GM21526 (cell line): ENCODE data around the gene RNF128.

ENCODE experiments used
- ATAC-seq: cut with Tn5 transposase; IDR thresholded peaks from one replicate; pipeline ENCODE4 v1.9.1; 2021; ENCODE audit warnings: moderate library complexity; ENCODE audit not compliant: unreplicated experiment, low FRiP score

Gene RNF128, protein sequence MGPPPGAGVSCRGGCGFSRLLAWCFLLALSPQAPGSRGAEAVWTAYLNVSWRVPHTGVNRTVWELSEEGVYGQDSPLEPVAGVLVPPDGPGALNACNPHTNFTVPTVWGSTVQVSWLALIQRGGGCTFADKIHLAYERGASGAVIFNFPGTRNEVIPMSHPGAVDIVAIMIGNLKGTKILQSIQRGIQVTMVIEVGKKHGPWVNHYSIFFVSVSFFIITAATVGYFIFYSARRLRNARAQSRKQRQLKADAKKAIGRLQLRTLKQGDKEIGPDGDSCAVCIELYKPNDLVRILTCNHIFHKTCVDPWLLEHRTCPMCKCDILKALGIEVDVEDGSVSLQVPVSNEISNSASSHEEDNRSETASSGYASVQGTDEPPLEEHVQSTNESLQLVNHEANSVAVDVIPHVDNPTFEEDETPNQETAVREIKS

DNA sequence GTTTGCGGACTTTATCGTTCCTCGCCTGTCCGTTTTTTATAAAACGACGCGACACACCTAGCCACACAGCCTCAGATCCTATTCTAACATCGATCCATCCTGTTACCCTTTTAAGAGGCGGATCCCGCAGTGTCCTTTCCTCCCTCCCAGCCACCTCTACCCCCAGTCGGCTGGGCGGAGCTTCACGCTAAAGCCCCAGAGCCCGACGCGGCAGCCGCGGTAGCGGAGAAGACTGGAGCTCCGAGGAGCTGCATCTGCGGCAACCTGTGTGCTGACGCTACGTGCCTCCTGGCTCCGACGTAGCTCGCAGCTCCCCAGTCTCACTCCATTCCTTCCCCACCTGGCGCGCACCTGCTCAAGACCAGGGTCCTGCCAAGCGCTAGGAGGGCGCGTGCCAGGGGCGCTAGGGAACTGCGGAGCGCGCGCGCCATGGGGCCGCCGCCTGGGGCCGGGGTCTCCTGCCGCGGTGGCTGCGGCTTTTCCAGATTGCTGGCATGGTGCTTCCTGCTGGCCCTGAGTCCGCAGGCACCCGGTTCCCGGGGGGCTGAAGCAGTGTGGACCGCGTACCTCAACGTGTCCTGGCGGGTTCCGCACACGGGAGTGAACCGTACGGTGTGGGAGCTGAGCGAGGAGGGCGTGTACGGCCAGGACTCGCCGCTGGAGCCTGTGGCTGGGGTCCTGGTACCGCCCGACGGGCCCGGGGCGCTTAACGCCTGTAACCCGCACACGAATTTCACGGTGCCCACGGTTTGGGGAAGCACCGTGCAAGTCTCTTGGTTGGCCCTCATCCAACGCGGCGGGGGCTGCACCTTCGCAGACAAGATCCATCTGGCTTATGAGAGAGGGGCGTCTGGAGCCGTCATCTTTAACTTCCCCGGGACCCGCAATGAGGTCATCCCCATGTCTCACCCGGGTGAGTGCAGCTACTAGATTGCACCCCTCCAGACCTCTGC, at the start of gene RNF128:
Gene RNF128, plus strand, starts transcription at position 217 of the 953 bp plus-strand sequence. Its CDS starts 213 bp downstream, at position 430.
- ATAC-seq = no peak

DNA sequence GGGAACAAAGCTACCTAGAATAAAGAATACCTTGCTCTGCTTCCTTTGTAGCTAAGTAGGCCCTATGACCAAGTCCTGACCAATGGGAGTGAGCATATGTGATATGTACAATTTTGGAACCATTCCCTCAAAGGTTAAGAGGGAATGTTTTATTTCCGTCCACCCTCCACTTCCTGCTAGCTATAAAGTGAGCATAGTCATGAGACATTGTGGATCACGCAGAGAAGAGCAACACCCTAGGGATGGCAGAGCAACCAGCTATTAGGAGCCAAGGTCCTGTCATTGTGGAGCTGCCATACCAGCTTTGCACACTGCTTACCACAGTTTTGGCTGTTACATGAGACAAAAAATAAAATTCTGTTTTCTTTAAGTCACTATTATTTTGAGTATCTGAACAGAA, 45.8 kb upstream of the RNF128 start:
- no peak for ATAC-seq

DNA sequence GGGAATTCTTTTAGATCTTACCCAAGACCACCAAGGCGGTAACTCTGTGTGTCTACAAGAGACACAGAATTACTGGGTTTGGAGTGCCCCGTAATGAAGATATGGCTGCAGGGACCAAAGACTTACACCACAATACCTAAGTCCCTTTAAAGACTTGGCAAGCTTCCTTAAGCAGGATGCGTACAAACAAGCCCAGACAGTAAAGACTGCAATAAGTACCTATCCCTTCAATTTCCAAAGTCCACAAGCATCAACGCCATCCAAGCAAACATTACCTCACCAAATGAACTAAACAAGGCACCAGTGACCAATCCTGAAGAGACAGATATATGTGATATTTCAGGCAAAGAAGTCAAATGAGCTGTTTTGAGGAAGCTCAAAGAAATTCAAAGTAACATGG, 42.3 kb upstream of the RNF128 start:
- ATAC-seq = no peak

DNA sequence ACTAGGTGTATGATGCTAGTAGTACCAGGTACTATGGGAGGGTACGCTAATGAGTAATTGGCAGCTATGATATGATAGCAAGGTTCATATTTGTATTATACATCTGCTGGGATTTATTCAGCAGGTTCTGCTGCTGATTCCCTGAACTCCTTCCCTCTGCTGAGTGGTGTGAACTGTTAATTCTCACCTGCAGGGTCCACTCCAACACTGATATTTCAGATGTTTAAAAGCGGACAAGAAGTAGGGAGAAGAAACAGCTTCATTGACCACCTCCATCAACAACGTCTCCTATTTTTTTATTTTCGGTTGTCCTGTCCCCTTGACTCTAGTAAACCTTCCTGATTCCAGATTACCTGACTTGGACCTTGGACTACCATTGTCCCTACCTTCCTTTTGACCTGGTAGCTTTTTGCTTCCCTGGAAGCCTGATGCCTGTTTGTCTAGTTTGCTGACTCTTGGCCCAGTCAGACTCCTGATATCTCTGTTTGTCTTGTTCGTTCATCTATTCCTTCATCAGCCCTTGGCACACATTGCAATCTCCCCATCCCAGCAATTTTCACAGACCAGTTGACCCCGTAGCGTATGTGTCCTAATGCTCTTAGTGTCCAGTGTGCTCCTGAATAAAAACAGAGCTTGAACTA, 34.0 kb upstream of the RNF128 start:
- no peak for ATAC-seq

DNA sequence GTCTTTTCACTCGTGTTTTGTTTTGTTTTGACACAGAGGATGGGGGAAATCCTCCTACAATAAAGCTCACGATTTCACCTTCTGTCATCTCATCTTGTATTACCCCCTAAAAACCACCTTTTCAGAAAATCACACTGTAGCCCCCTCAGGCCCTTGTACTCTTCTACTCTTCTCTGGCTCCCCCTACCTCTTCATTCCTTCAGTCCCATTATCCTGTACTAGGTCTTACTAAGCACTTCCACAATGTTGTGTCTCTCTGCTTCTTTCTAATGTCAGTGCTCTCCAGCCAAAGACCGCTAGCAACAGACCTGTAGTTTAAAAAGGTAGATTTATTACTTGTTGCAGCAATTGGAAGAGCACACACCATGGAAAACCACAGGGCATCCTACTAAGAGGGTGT, 30.0 kb upstream of the RNF128 start:
- no peak for ATAC-seq

DNA sequence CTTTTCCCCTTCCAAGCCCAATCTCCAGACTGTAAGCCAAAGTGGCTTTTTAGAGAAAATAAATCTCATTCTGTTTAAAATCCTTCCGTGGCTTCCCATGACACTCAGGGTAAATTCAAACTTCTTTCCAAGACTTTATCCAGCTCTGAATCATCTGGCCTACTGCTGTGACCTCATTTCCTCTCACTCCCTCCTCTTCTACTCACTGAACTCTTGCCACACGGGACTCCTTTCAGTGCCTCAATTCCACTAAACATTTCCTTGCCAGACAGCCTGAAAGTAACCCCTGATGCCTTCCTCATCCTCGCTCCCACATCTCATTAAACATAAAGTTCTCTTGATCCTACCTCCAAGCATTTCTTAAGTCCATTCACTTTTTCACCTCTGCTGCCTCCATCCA, 27.8 kb upstream of the RNF128 start:
- no peak for ATAC-seq

DNA sequence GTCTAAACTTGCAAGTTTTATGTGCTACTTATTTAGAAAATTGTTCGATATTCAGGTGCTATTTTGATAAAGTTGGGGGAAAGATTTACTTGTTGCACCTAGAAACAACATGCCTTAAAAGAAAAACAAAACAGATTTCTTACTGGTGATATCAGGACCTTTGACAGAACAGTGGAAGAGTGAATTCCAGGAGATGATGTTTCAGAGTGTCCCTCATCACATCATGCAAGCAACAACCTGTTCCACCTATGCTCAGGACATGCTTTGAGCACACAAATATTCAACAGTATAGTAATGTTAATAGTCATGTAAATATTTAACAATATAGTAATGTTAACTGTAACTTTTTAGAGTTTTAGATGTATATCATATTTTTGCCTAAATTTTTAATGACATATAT, 23.9 kb upstream of the RNF128 start:
- no peak for ATAC-seq

DNA sequence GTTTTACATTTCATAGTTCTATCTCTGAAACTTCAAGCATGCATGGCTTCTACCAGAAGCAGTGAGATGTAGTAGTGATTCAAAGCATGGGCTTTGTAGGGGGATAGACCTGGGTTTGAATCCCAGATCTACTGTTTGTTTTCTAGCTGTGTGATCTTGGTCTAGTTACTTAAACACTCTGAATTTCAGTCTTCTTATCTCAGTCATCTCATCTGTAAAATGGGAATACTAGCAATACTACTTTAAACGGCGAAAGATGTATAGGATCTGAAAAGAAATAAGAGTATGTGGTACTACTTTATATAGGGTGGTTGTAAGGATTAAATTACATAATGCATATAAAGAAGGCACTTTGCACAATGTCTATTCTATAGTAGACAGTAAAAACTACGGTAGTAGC, 20.0 kb upstream of the RNF128 start:
- ATAC-seq = no peak

DNA sequence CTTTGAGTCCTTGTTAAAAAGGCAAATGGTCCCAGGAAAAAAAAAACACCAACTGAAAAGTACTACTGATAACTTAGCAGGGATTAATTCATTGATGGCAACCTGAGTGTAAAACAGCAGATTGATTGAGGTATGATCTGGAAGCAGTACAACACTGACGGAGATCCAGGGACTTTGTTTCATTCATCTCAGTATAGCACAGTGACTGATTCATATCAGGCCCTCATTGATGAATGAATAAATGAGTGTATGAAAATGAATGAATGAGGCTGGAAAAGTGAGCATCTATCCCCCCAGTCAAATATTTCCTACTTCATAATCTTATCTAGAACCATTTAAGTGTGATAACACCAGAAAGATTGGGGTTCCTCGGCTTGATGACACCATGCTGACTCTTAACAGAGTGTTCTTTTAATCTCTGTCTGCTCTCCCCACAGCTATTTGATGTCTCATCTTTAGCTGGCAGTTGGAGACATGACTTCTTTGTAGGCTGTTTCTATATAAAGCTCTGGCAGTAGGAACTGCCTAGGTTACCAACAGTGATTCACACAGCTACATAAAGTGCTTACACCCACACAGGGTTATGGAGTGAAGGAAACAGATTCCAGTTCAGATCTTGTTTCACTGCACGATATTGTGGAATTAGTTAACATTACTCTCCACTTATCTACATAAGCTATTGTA, 18.6 kb upstream of the RNF128 start:
- ATAC-seq = no peak

DNA sequence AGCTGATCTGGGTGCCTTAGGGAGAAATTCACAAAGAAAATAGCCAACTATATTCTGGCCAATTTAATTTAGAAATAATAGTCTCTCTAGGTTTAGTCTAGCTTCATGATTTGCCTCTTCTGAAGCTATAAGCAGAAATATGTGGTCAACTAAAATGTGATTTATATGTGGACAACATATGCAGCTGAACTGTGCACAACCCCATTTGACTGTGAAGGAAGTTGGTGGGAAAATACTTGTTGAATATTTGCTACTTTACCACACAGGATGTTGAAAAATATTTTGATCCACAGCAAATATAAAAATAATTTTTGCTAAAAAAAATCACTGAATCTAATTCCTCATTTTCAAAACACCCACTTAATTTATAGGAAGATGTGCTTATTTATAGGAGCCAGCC, 15.7 kb upstream of the RNF128 start:
- ATAC-seq = no peak

DNA sequence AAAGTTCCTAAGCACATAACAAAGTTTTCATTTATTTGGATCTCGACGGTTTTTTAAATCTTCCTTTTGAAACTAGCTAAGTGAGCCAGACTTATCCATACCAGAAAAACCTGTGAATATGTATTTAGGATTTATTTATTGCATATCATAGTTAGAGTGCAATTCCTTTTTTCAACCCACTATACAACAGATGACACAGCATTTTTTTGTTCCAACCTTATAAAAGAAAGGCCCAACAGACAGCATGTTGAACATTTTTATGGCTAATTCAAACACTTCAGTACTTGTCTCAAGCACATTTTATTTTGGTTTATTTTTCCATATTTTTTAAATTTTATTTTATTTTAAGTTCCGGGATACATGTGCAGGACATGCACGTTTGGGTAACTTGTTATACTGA, 15.1 kb upstream of the RNF128 start:
- no peak for ATAC-seq

DNA sequence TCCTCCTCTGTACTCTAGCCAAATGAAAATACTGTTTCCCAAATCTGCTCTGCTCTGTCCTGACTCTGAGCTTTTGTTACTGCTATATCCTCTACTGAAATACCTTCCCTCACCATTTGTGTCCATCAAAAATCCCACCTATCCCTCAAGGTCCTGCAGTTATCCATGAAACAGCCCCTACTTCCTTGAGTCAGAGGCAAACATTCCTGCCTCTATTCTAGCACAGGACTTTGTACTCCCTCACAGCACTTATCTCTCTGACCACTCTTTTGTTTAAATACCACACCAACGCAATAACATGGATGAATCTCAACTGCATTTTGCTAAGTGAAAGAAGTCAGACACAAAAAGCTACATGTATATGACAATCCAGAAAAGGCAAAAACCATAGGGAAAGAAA, 10.5 kb upstream of the RNF128 start:
- ATAC-seq = no peak

DNA sequence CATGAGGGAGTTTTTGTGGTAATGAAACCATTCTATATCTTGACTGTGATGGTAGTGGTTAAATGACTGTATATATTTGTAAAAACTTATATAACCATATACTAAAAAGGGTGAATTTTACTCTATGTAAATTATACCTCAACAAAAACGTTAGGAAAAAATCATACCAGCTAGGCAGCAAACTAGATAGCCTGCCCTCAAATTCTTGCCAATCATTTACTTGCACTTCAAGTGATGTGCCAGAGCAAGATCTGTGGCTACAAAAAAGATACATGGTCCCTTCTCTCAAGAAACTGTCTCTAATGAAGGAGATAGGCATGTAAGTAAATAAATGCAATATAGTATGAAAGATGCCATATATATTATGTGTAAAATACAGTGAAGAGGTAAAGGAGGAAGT, 10.0 kb upstream of the RNF128 start:
- ATAC-seq = no peak

DNA sequence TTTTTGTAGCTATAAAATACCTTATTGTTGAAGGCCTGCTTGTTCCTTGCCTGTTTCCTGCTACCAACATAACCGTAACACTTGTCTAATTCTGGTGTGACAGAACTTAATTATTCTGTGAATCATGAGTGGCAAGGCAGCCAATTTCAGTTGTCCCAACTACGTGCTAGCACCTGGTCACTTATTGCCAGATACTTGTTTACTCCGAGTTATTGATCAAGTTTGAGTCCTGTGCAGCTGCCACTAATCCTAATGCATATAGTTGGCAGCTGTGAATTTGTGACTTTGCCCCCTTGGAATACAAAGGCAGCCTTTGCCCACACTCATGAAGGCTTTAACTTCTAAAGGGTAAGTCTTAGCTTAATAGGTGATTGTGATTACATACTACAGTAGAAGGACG, 7.8 kb upstream of the RNF128 start:
- no peak for ATAC-seq

DNA sequence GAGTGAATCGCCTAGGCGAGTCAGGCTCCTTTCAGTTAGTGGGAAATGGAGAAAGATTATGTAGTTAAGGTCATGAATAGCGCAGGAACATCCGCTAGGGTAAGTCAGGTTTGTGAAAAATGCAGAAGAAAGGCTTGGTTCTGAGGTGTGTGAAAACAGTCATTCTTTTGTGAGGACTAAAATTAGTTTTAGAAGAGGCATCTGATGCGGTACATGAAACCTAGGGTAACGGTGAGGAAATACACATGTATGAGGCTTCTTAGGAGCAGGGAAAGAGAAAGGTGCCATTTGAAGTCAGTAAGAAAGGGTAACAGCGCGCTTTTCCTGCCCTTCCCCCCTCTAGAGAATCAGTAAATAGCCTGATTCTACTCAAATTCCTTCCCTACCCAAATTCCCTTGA, 570 bp upstream of the RNF128 start:
- ATAC-seq = no peak

DNA sequence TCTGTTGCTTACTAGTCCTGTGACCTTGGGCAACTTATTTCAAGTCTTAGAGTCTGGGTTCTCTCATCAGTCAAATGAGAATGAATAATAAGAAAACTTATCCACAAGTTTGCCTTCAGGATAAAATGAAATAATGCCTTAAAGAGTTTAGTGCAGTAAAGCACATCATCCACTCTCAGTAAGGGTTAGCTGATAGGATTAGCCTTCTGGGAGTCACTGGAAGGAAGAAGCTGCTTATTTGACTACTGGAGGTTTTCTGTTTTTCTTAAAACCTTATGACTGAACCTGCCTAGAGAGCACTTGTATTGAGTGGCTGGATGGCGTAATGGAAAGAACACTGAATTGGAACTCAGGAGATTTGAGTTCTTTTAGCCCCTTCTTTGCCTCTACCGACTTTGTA, 1.8 kb downstream of the RNF128 start:
- no peak for ATAC-seq

DNA sequence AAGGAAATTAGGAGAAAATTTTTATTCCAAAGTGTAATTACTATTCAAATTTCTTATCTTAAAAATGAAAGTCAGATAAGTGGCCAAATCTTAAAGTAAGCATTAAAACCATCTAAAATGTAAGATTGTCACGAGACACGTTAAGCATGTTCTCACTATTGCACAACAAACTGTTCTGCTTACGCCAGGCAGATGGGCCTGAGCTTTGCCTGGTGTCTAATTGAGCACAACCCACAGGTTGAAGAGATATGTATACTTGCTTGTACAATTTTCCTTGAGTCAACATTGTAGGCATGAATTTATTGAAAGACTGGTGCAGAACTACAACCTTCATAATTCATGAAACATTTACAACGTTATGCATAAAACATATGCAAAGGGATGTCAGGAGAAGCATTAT, 3.9 kb downstream of the RNF128 start:
- ATAC-seq = no peak

DNA sequence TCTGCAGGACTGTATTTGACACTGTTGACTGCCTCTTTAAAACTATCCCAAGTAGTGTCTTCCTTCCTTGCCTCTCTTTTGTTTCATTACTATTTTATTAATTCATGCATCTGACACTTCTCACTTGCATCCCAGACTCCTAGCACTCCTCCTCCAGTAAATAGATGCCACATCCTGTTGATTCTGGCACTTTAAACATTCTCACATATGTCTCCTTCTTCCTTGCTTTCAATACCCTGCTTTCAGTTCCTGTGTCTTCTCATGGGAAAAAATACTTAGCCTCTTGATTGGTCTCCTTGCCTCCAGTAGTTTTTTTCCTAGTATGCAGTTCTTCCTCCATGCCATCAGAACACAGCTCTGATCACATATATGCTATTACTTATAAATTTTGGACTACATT, 5.1 kb downstream of the RNF128 start:
- no peak for ATAC-seq

DNA sequence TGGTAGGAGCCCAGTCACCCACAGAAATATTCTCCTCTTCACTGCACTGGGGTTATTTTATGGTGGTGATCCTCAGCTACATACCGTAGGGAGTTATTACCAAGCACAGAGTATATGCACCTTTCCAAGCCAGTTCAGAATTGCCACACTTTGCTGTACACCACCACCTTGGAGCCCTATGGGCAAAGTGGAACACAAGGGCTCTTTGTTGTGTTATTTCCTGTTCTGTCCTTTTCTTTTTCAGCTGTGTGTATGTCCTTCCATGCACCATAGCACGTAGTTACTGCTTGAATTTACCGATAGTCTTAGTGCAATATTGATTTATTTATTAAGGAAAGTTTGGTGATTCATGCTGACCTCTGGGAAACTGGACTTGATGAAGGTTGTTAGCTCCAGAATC, 8.3 kb downstream of the RNF128 start:
- no peak for ATAC-seq

DNA sequence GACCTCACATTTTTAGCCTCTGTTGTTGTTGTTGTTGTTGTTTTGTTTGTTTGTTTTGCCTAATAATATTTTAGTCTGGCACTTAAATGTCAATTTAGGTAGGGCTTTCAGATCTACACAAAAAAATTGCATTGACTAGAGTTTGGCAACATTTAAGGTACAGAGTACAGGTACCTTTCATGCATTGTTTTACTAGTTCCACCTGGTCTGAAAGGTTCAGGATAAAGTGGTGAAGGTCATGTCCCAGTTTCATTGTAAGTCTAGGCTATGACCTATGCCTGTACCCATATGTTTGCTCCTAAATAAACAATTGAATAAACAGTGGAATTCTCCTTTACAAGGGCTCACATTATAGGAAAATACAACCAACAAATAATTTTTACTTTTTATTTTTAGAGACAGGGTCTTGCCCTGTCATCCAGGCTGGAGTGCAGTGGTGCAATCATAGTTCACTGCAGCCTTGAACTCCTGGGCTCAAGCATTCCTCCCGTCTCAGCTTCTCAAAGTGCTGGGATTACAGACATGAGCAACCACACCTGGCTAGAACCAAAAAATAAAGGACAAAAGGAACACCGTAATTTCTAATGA, 13.8 kb downstream of the RNF128 start:
- no peak for ATAC-seq
